Measurements from ENCODE around the gene DHX34.

- TF ChIP-seq CTCF (IDR thresholded peaks at IDR 0.05 in 2 of 3, conservative IDR thresholded peaks at IDR 0.05 in 1 of 3; ENCODE audit: insufficient read depth in 2 of 3, low read depth in 1 of 3, low read length in 3 of 3) (no peak), ZKSCAN1 (IDR thresholded peaks at IDR 0.05; ENCODE audit: low read depth, low read length) (no peak)
These were observed 29.1 kb downstream of the DHX34 start for GRCh38 chr19:47378246-47378645.
